HepG2 (cell line): ENCODE measurements around the gene OVCA2. TPM values are rescaled to one million over a fixed set of nuclear protein-coding genes. Genes with fewer than 3 reads are reported as not detected.

Experiments
- FIP1L1 ChIP-seq: fragments of 200-400 bp; formaldehyde crosslinking; IDR thresholded peaks from 2 replicates; pipeline ENCODE4 v1.6.1; 2018; ENCODE audit warnings: low read depth, mild to moderate bottlenecking, low read length, moderate library complexity, borderline replicate concordance; ENCODE audit not compliant: insufficient read depth
- FOSL2 ChIP-seq: sonication (generic); formaldehyde crosslinking; IDR thresholded peaks from 2 replicates; pipeline ENCODE4 v1.4.0; 2020; ENCODE audit warnings: missing genetic modification reagents
- FOXA3 ChIP-seq: IDR thresholded peaks from 2 replicates; pipeline ENCODE4 v1.6.1; 2016; ENCODE audit warnings: missing genetic modification reagents, missing compliant biosample characterization
- HDAC1 ChIP-seq: sonication (generic); formaldehyde crosslinking; IDR thresholded peaks from 2 replicates; pipeline ENCODE4 v1.5.1; 2020; ENCODE audit warnings: mild to moderate bottlenecking, missing genetic modification reagents
- HOXA7 ChIP-seq: sonication (generic); formaldehyde crosslinking; IDR thresholded peaks from 2 replicates; pipeline ENCODE4 v1.8.1; 2022; ENCODE audit warnings: mild to moderate bottlenecking, missing genetic modification reagents, moderate library complexity
- KDM4B ChIP-seq: sonication (generic); formaldehyde crosslinking; IDR thresholded peaks from 2 replicates; pipeline ENCODE4 v1.4.0; 2020; ENCODE audit warnings: missing genetic modification reagents
- NR2F1 ChIP-seq, 2 experiments: fragments of 450-650 bp in 1 of 2; formaldehyde crosslinking in 1 of 2; IDR thresholded peaks; 2 replicates each; pipeline versions ENCODE4 v1.5.0 to v1.6.1; 2016 to 2020; ENCODE audit warnings: mild to moderate bottlenecking in 1 of 2, missing compliant biosample characterization in 1 of 2, missing genetic modification reagents in 1 of 2, moderate library complexity in 1 of 2
- RFX3 ChIP-seq: IDR thresholded peaks from 2 replicates; pipeline ENCODE4 v1.6.1; 2016; ENCODE audit warnings: missing biosample characterization, missing genetic modification reagents
- SETDB1 ChIP-seq: sonication (generic); formaldehyde crosslinking; IDR thresholded peaks from 2 replicates; pipeline ENCODE4 v1.5.1; 2020; ENCODE audit warnings: missing genetic modification reagents, mild to moderate bottlenecking, borderline replicate concordance
- SOX5 ChIP-seq: IDR thresholded peaks from 2 replicates; pipeline ENCODE4 v1.6.1; 2016; ENCODE audit warnings: borderline replicate concordance
- TBX2 ChIP-seq: sonication (generic); formaldehyde crosslinking; IDR thresholded peaks from 2 replicates; pipeline ENCODE4 v1.5.0; 2020; ENCODE audit warnings: missing genetic modification reagents, mild to moderate bottlenecking, borderline replicate concordance
- YEATS4 ChIP-seq: sonication (generic); formaldehyde crosslinking; IDR thresholded peaks from 2 replicates; pipeline ENCODE4 v1.4.0; 2020; ENCODE audit warnings: missing genetic modification reagents, borderline replicate concordance
- ZBTB3 ChIP-seq: sonication (generic); formaldehyde crosslinking; IDR thresholded peaks from 2 replicates; pipeline ENCODE4 v1.4.0; 2020; ENCODE audit warnings: low read depth, mild to moderate bottlenecking, moderate library complexity, missing genetic modification reagents, borderline replicate concordance
- ZFP1 ChIP-seq: IDR thresholded peaks from 2 replicates; pipeline ENCODE4 v1.6.1; 2016
- ZNF556 ChIP-seq: sonication (generic); formaldehyde crosslinking; IDR thresholded peaks from 2 replicates; pipeline ENCODE4 v1.4.0; 2020; ENCODE audit warnings: mild to moderate bottlenecking, missing genetic modification reagents, borderline replicate concordance
- polyA plus RNA-seq, 8 experiments: library from polyadenylated mRNA; depleted of rRNA in 3 of 8; stranded (reverse) in 7 of 8; unstranded in 1 of 8; fragments of >200 nt; fragmentation: Illumina TruSeq in 4 of 8; extraction: Trizol in 4 of 8; gene quantifications; 2 replicates each; pipeline versions ENCODE4 v1.2.1 to v1.2.3, GENCODE V29; 2011 to 2016; ENCODE audit warnings: low read depth in 4 of 8, missing spikeins in 1 of 8, mixed read lengths in 1 of 8; ENCODE audit not compliant: insufficient read depth in 1 of 8
- total RNA-seq, 5 experiments: library from RNA; depleted of rRNA; stranded (reverse); fragments of >200 nt; fragmentation: Illumina TruSeq; extraction: Trizol; gene quantifications; 2 replicates each; pipeline ENCODE4 v1.2.3, GENCODE V29; 2016; ENCODE audit warnings: low read depth in 1 of 5
- TF ChIP-seq, protein P1 (sequence below): sonication (generic); formaldehyde crosslinking; IDR thresholded peaks from 2 replicates; pipeline ENCODE4 v1.4.0; 2020; ENCODE audit warnings: missing genetic modification reagents
- TF ChIP-seq, protein P2 (sequence below): sonication (generic); formaldehyde crosslinking; IDR thresholded peaks from 2 replicates; pipeline ENCODE4 v1.4.0; 2020; ENCODE audit warnings: mild to moderate bottlenecking, missing genetic modification reagents
- TF ChIP-seq, protein P3 (sequence below): sonication (generic); formaldehyde crosslinking; conservative IDR thresholded peaks from 2 replicates; pipeline ENCODE4 v1.5.0; 2020; ENCODE audit warnings: missing genetic modification reagents
- TF ChIP-seq, protein P4 (sequence below): sonication (generic); formaldehyde crosslinking; IDR thresholded peaks from 2 replicates; pipeline ENCODE4 v1.8.0; 2022; ENCODE audit warnings: missing genetic modification reagents, mild to moderate bottlenecking, borderline replicate concordance
- TF ChIP-seq, protein P5 (sequence below): sonication (generic); formaldehyde crosslinking; IDR thresholded peaks from 2 replicates; pipeline ENCODE4 v1.4.0; 2020; ENCODE audit warnings: missing genetic modification reagents
- TF ChIP-seq, protein P6 (sequence below), 2 experiments: sonication (generic) in 1 of 2; formaldehyde crosslinking in 1 of 2; IDR thresholded peaks; 2 replicates each; pipeline versions ENCODE4 v1.4.0 to v1.6.1; 2018 to 2020; ENCODE audit warnings: missing genetic modification reagents in 2 of 2, borderline replicate concordance in 1 of 2, low read depth in 1 of 2, mild to moderate bottlenecking in 1 of 2, missing biosample characterization in 1 of 2

OVCA2 gene
- total and polyA plus RNA-seq, 2 of the 13 experiments (the other 11 are each of a cell fraction or from before 2014, with no cell fraction given): 23.7 to 28.2 TPM

DNA sequence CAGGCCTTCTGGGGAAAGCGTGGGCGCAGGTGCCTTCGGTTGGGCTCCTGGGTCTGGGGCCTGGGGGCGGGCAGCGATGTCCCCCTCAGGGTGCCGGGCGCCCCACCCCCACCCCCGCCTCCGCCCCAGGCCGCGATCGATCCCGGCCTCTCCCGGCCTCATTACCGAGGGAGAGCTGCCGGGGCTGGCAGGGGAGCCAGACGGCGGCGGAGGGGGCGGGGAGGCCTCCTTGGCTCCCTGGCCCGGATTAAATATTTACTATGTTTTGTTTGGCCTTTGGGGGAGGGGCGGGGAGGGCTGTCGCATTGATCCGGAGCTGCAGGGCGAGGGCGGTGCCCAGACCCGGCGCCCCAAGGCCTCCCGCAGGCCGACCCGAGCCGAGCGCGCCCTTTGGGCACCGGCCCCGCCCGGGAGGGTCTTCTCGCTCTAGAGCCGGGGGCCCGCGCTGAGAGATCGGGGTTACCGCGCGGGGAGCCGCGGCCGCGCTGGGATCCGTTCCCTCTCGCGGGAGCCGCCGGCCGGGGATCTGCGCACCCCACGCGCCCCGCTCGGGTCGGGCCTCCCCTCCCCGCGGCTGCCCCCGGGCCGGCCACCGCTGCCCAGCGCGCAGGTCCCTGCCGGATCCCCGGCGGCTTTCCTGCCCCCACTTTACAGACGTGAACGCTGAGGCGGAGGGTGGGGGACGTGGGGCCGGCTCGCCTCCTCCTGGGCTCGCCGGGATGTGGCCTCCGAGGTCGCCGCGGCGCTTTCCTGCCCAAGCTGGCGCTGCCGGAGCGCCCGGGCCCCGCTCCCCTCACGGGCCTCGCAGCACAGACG lies 43.7 kb upstream of the OVCA2 start (continued):
- TF ChIP-seq, protein P1, sequence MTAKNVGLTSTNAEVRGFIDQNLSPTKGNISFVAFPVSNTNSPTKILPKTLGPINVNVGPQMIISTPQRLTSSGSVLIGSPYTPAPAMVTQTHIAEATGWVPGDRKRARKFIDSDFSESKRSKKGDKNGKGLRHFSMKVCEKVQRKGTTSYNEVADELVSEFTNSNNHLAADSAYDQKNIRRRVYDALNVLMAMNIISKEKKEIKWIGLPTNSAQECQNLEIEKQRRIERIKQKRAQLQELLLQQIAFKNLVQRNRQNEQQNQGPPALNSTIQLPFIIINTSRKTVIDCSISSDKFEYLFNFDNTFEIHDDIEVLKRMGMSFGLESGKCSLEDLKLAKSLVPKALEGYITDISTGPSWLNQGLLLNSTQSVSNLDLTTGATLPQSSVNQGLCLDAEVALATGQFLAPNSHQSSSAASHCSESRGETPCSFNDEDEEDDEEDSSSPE (CRISPR knock-in tag): peak; percentile 53
- TF ChIP-seq SETDB1 (no peak), ZFP1 (CRISPR knock-in tag) (no peak), ZBTB3 (CRISPR knock-in tag) (no peak), FOXA3 (peak; percentile 53; the same call in 1 of the 2 replicates), HOXA7 (CRISPR knock-in tag) (no peak), HDAC1 (CRISPR knock-in tag) (peak; percentile 70), RFX3 (no peak), SOX5 (CRISPR knock-in tag) (peak; percentile 45; the same call in 1 of the 2 replicates), FOSL2 (CRISPR knock-in tag) (peak; percentile 17; the same call in 1 of the 2 replicates), YEATS4 (CRISPR knock-in tag) (peak; percentile 49; the same call in 1 of the 2 replicates), ZNF556 (CRISPR knock-in tag) (no peak), FIP1L1 (no peak), KDM4B (CRISPR knock-in tag) (no peak), NR2F1 (CRISPR knock-in tag; IDR thresholded peaks at IDR 0.05) (no peak), TBX2 (CRISPR knock-in tag) (no peak)
- TF ChIP-seq, protein P2, sequence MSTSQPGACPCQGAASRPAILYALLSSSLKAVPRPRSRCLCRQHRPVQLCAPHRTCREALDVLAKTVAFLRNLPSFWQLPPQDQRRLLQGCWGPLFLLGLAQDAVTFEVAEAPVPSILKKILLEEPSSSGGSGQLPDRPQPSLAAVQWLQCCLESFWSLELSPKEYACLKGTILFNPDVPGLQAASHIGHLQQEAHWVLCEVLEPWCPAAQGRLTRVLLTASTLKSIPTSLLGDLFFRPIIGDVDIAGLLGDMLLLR (CRISPR knock-in tag): no peak
- TF ChIP-seq, protein P3, sequence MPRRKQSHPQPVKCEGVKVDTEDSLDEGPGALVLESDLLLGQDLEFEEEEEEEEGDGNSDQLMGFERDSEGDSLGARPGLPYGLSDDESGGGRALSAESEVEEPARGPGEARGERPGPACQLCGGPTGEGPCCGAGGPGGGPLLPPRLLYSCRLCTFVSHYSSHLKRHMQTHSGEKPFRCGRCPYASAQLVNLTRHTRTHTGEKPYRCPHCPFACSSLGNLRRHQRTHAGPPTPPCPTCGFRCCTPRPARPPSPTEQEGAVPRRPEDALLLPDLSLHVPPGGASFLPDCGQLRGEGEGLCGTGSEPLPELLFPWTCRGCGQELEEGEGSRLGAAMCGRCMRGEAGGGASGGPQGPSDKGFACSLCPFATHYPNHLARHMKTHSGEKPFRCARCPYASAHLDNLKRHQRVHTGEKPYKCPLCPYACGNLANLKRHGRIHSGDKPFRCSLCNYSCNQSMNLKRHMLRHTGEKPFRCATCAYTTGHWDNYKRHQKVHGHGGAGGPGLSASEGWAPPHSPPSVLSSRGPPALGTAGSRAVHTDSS (CRISPR knock-in tag): no peak
- TF ChIP-seq, protein P4, sequence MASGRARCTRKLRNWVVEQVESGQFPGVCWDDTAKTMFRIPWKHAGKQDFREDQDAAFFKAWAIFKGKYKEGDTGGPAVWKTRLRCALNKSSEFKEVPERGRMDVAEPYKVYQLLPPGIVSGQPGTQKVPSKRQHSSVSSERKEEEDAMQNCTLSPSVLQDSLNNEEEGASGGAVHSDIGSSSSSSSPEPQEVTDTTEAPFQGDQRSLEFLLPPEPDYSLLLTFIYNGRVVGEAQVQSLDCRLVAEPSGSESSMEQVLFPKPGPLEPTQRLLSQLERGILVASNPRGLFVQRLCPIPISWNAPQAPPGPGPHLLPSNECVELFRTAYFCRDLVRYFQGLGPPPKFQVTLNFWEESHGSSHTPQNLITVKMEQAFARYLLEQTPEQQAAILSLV (CRISPR knock-in tag): peak; percentile 48; the same call in 1 of the 2 replicates
- TF ChIP-seq, protein P5, sequence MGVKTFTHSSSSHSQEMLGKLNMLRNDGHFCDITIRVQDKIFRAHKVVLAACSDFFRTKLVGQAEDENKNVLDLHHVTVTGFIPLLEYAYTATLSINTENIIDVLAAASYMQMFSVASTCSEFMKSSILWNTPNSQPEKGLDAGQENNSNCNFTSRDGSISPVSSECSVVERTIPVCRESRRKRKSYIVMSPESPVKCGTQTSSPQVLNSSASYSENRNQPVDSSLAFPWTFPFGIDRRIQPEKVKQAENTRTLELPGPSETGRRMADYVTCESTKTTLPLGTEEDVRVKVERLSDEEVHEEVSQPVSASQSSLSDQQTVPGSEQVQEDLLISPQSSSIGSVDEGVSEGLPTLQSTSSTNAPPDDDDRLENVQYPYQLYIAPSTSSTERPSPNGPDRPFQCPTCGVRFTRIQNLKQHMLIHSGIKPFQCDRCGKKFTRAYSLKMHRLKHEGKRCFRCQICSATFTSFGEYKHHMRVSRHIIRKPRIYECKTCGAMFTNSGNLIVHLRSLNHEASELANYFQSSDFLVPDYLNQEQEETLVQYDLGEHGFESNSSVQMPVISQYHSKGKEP: no peak
- TF ChIP-seq, protein P6, sequence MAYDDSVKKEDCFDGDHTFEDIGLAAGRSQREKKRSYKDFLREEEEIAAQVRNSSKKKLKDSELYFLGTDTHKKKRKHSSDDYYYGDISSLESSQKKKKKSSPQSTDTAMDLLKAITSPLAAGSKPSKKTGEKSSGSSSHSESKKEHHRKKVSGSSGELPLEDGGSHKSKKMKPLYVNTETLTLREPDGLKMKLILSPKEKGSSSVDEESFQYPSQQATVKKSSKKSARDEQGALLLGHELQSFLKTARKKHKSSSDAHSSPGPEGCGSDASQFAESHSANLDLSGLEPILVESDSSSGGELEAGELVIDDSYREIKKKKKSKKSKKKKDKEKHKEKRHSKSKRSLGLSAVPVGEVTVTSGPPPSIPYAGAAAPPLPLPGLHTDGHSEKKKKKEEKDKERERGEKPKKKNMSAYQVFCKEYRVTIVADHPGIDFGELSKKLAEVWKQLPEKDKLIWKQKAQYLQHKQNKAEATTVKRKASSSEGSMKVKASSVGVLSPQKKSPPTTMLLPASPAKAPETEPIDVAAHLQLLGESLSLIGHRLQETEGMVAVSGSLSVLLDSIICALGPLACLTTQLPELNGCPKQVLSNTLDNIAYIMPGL (CRISPR knock-in tag; IDR thresholded peaks at IDR 0.05; ENCODE audit: borderline replicate concordance in 1 of 2, low read depth in 1 of 2): no peak
